ENCODE data around the gene ALOX15B.
"Not testable (repeated sequence)": the region's sequence is repeated elsewhere in the genome, so short reads cannot be mapped to it uniquely, and the experiment has no call there.

The ALOX15B gene

DNA sequence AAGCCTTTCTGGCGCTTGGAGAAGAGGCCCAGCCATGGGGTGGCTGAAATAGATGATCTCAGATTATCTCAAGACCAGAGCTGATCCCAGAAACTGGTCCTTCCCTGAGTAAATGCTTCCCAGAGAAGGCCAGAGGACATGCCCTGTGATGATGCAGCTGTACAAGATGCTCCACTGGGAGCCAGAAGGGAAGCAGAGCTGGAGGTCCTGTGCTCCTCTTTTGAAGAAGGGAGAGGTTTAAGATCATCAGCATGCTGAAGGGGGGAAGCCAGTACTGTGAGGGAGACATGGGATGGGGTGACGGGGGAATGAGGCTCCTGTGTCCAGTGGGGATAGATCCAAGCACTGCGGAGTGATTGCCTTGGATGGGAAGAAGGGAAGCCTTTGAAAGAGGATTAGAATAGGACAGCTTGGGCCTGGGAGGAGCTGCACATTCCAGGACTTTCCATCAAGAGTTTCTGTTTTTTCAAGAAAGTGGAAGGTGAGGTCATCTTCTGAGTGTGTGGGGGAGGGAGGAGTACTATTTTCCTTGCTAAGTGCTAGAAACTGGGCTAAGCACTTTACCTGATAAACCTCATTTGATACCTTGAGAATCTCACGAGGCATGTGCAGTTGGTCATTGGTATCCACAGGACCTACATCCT, 16.4 kb upstream of the ALOX15B start:
- H3K27ac ChIP-seq (ENCODE audit: low read depth, low read length), result no peak overlapping the region
- no peak overlapping the region for H3K9ac ChIP-seq (ENCODE audit: low read length)
- H3K36me3 ChIP-seq (ENCODE audit: low read length), result no peaks in the 10 kb centered on the region
- no peaks in the 10 kb centered on the region for H3K79me2 ChIP-seq (ENCODE audit: insufficient read depth, low read length)
- no peaks in the 10 kb centered on the region for H3F3A ChIP-seq (ENCODE audit: insufficient read depth)
- H3K4me2 ChIP-seq (ENCODE audit: low read depth, low read length, poor library complexity, severe bottlenecking), result no peak overlapping the region
- no peak overlapping the region for H3K4me3 ChIP-seq (ENCODE audit: insufficient read depth, low read length, poor library complexity, severe bottlenecking)
- TF ChIP-seq, protein P1, sequence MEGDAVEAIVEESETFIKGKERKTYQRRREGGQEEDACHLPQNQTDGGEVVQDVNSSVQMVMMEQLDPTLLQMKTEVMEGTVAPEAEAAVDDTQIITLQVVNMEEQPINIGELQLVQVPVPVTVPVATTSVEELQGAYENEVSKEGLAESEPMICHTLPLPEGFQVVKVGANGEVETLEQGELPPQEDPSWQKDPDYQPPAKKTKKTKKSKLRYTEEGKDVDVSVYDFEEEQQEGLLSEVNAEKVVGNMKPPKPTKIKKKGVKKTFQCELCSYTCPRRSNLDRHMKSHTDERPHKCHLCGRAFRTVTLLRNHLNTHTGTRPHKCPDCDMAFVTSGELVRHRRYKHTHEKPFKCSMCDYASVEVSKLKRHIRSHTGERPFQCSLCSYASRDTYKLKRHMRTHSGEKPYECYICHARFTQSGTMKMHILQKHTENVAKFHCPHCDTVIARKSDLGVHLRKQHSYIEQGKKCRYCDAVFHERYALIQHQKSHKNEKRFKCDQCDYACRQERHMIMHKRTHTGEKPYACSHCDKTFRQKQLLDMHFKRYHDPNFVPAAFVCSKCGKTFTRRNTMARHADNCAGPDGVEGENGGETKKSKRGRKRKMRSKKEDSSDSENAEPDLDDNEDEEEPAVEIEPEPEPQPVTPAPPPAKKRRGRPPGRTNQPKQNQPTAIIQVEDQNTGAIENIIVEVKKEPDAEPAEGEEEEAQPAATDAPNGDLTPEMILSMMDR (IDR thresholded peaks at IDR 0.05; ENCODE audit: insufficient read depth, low read length, poor library complexity, severe bottlenecking), result no peak
- TF ChIP-seq EZH2phosphoT487 (conservative IDR thresholded peaks at IDR 0.05; ENCODE audit: low read length), result no peak
- H3K9me3 ChIP-seq (ENCODE audit: insufficient read depth, low read length), result no peaks in the 10 kb centered on the region
- no peaks in the 10 kb centered on the region for H4K20me1 ChIP-seq (ENCODE audit: low read depth, low read length)
- no peaks in the 10 kb centered on the region for H3K9me2 ChIP-seq (replicated peaks; ENCODE audit: insufficient read depth, low read length)
- no peak overlapping the region for H2AFZ ChIP-seq (ENCODE audit: low read depth, low read length, severe bottlenecking)
- H3K27me3 ChIP-seq (ENCODE audit: low read length), result no peaks in the 10 kb centered on the region; the same call in 1 of the 2 replicates

DNA sequence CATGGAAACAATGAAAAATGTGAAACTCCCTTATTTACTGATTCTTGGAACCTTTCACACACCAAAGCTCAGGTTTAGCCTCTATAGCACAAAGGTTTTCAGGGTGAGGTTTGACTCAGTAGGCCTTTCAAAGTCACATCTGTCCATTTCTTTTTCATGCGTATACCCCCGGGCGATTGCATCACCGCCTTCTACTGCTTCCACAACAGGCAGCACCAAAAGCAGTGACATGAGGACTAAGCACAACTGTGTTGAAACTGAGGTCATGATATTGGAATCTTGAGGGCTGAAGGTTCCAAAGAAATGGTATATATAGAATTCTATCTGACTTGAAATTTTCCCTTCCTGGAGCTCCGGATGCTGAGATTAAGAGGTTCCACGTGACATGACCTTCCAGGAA, 14.7 kb upstream of the ALOX15B start:
- not testable (repeated sequence) for H3K36me3 ChIP-seq (ENCODE audit: low read length); H3F3A ChIP-seq (ENCODE audit: insufficient read depth); H3K27me3 ChIP-seq (ENCODE audit: low read length); H3K4me3 ChIP-seq (ENCODE audit: insufficient read depth, low read length, poor library complexity, severe bottlenecking); H3K9ac ChIP-seq (ENCODE audit: low read length); H4K20me1 ChIP-seq (ENCODE audit: low read depth, low read length); H3K27ac ChIP-seq (ENCODE audit: low read depth, low read length); H3K4me2 ChIP-seq (ENCODE audit: low read depth, low read length, poor library complexity, severe bottlenecking); H3K79me2 ChIP-seq (ENCODE audit: insufficient read depth, low read length); H3K9me3 ChIP-seq (ENCODE audit: insufficient read depth, low read length); H3K9me2 ChIP-seq (replicated peaks; ENCODE audit: insufficient read depth, low read length); H2AFZ ChIP-seq (ENCODE audit: low read depth, low read length, severe bottlenecking)

DNA sequence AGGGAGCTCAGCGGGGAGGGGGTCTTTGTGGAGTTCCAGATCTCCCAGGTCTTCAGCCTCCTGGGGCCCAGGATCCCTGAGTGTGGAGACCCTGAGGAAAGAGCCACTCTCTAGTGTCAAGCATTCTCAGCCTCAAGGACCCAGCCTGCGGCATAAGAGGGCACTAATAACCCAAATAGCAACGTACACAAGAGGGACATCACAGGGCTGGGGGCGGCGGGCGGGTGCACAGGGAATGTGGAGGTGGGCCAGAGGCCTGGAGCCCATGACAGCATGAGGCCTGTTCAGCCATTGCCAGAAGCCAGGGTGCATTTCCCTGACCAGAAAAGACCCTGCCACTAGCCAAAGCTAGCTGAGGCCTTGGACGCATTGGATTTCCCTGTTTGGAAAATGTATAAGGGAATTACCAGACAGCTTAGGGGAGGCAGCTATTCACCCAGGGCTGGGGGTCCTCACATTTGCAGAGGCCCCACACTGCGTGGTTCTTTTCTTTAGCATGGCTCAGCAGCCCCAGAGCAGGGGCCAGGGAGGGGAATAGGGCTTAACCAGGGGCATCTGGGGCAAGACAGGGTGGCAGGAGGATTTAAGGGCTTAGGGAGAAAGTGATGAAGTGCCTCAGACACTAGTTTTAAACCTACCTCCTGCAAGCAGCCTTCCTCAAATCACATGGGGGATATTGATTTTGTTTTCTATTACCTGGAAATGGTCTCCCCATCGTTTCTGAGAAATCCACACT, 13.5 kb upstream of the ALOX15B start:
- Histone ChIP-seq H3K36me3 (ENCODE audit: low read length) (no peaks in the 10 kb centered on the region), H3K4me3 (ENCODE audit: insufficient read depth, low read length, poor library complexity, severe bottlenecking) (no peak overlapping the region), H2AFZ (ENCODE audit: low read depth, low read length, severe bottlenecking) (no peak overlapping the region), H3K27me3 (ENCODE audit: low read length) (no peaks in the 10 kb centered on the region), H3K79me2 (ENCODE audit: insufficient read depth, low read length) (no peaks in the 10 kb centered on the region), H3K9me2 (replicated peaks; ENCODE audit: insufficient read depth, low read length) (no peaks in the 10 kb centered on the region), H3F3A (ENCODE audit: insufficient read depth) (no peaks in the 10 kb centered on the region), H3K9me3 (ENCODE audit: insufficient read depth, low read length) (no peaks in the 10 kb centered on the region), H3K9ac (ENCODE audit: low read length) (no peak overlapping the region), H3K27ac (ENCODE audit: low read depth, low read length) (no peak overlapping the region), H4K20me1 (ENCODE audit: low read depth, low read length) (no peaks in the 10 kb centered on the region), H3K4me2 (ENCODE audit: low read depth, low read length, poor library complexity, severe bottlenecking) (no peak overlapping the region)
- TF ChIP-seq, protein P1 (IDR thresholded peaks at IDR 0.05; ENCODE audit: insufficient read depth, low read length, poor library complexity, severe bottlenecking), result no peak
- no peak for TF ChIP-seq EZH2phosphoT487 (conservative IDR thresholded peaks at IDR 0.05; ENCODE audit: low read length)

DNA sequence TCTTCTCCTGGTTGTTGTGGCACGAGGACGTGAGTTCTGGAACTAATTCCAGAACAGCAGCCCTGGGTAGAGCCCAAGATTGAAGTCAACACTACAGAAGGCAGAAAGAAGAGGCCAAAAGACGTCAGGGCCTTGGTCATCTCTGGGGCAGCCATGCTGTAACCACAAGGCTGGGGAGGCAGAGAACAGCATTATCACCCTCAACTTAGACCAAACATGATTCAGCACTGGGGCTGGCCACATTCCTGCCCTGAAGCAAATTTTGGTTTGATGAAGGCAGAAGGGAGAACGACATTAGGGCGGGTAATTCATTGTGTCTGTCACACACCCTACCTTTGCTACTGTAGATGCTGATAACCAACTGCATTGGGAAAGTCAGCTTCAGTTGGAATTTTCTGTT, 9.7 kb upstream of the ALOX15B start:
- Histone ChIP-seq H2AFZ (ENCODE audit: low read depth, low read length, severe bottlenecking) (no peak overlapping the region), H3F3A (ENCODE audit: insufficient read depth) (no peaks in the 10 kb centered on the region), H3K27me3 (ENCODE audit: low read length) (no peaks in the 10 kb centered on the region), H3K9me3 (ENCODE audit: insufficient read depth, low read length) (no peaks in the 10 kb centered on the region), H3K9ac (ENCODE audit: low read length) (no peak overlapping the region), H3K27ac (ENCODE audit: low read depth, low read length) (no peak overlapping the region), H4K20me1 (ENCODE audit: low read depth, low read length) (no peaks in the 10 kb centered on the region), H3K4me3 (ENCODE audit: insufficient read depth, low read length, poor library complexity, severe bottlenecking) (no peak overlapping the region), H3K4me2 (ENCODE audit: low read depth, low read length, poor library complexity, severe bottlenecking) (no peak overlapping the region), H3K9me2 (replicated peaks; ENCODE audit: insufficient read depth, low read length) (no peaks in the 10 kb centered on the region), H3K36me3 (ENCODE audit: low read length) (no peaks in the 10 kb centered on the region), H3K79me2 (ENCODE audit: insufficient read depth, low read length) (no peaks in the 10 kb centered on the region)
- TF ChIP-seq, protein P1 (IDR thresholded peaks at IDR 0.05; ENCODE audit: insufficient read depth, low read length, poor library complexity, severe bottlenecking), result no peak
